Measurements from ENCODE around the gene CNTF. TPM values are rescaled to one million over a fixed set of nuclear protein-coding genes. Genes with fewer than 3 reads are reported as not detected.

Gene CNTF
- polyA plus RNA-seq, 4 donors: 0.49 to 1.9 (median 1.7) TPM

GRCh38 chr11:58600510-58600909, 22.0 kb upstream of the CNTF start:
- DNase-seq (ENCODE audit: low read depth in 4 of 4, low spot score in 2 of 4): no peak

- no peak for DNase-seq (ENCODE audit: low read depth in 4 of 4, low spot score in 2 of 4)
These were observed 15.3 kb upstream of the CNTF start for GRCh38 chr11:58606930-58607714.

- DNase-seq (ENCODE audit: low read depth in 4 of 4, low spot score in 2 of 4): no peak
These were observed 14.1 kb upstream of the CNTF start for GRCh38 chr11:58608331-58608730.

DNA sequence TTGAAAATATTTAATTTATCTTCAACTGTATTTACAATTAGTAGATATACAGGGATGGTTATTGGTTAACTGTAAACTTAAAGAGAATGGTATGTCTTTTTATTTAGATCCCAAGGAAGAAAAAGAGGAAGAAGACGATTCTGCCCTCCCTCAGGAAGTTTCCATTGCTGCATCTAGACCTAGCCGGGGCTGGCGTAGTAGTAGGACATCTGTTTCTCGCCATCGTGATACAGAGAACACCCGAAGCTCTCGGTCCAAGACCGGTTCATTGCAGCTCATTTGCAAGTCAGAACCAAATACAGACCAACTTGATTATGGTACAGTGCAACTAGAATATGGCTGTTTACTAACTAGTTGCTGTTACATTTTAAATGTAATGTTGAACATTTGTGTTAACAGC, 12.7 kb upstream of the CNTF start:
- DNase-seq (ENCODE audit: low read depth in 4 of 4, low spot score in 2 of 4): no peak

DNA sequence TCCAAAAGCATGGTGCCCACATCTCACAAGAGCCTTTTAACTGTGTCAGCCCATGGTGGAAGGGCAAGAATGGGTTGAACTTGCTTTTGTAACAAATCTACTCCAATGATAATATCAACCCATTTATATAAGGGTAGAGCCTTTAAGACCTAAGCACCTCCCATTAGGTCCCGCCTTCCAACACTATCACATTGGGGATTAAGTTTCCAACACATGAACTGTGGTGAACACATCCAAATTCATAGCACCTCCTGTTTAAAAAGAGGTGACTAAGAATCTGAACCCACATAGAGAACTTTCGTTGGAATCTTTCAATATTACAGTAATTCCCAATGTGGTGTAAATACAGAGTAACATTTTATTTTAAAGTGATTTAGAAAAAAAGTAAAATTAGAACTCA, 9.2 kb upstream of the CNTF start:
- DNase-seq (ENCODE audit: low read depth in 4 of 4, low spot score in 2 of 4): no peak

DNA sequence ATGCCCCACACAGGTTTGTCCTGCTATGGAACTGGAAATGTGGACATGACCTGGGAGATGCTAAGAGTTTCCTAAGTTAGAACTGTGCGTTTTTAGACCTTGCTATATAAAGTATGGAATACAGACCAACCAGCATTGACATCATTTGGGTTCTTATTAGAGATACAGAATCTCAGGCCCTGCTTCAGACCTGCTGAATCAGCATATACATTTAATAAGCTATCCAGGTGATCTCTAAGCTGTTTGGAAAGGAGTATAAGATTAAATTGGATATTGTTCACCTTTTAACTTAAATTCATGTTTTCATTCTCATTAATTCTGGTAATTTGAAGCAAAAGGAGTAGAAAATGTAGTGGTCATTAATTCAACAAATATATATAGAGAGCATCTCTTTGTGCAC, 6.9 kb upstream of the CNTF start:
- DNase-seq (ENCODE audit: low read depth in 4 of 4, low spot score in 2 of 4): no peak

GRCh38 chr11:58616594-58616993, 5.9 kb upstream of the CNTF start:
- no peak for DNase-seq (ENCODE audit: low read depth in 4 of 4, low spot score in 2 of 4)

- DNase-seq (ENCODE audit: low read depth in 4 of 4, low spot score in 2 of 4): no peak
These were observed 4.4 kb upstream of the CNTF start for GRCh38 chr11:58617976-58618557.

- DNase-seq (ENCODE audit: low read depth in 4 of 4, low spot score in 2 of 4): no peak
These were observed 741 bp upstream of the CNTF start for GRCh38 chr11:58621586-58622262.

DNA sequence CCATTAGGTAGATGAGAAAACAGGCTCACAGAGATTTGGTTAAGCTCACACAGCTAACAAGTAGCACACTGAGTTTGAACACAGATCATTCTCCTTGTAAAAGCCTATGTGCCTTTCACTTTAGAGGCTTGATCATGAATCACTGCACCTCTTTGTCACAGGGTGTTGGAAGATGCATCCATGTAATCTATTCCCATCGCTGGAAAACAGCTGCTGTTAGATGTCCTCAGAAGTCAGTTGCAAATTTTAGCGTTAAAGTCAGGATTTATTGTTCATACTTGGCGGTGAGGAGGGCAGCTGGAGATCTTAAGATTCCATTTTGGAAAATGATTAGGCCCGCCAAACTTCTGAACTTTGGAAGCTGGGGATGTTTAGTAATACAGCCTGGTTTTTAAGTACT, 2.6 kb downstream of the CNTF start:
- DNase-seq (ENCODE audit: low read depth in 4 of 4, low spot score in 2 of 4): no peak

GRCh38 chr11:58625826-58626460, 3.5 kb downstream of the CNTF start:
- DNase-seq (ENCODE audit: low read depth in 4 of 4, low spot score in 2 of 4): peak in 2 of 4 donors; percentile 13 to 27

GRCh38 chr11:58626934-58627483, 4.5 kb downstream of the CNTF start:
- DNase-seq (ENCODE audit: low read depth in 4 of 4, low spot score in 2 of 4): no peak

- DNase-seq (ENCODE audit: low read depth in 4 of 4, low spot score in 2 of 4): no peak
These were observed 6.0 kb downstream of the CNTF start for GRCh38 chr11:58628446-58628845.

GRCh38 chr11:58629857-58630256, 7.4 kb downstream of the CNTF start:
- no peak for DNase-seq (ENCODE audit: low read depth in 4 of 4, low spot score in 2 of 4)

GRCh38 chr11:58631378-58631777, 8.9 kb downstream of the CNTF start:
- no peak for DNase-seq (ENCODE audit: low read depth in 4 of 4, low spot score in 2 of 4)

GRCh38 chr11:58632510-58632909, 10.0 kb downstream of the CNTF start:
- no peak for DNase-seq (ENCODE audit: low read depth in 4 of 4, low spot score in 2 of 4)

DNA sequence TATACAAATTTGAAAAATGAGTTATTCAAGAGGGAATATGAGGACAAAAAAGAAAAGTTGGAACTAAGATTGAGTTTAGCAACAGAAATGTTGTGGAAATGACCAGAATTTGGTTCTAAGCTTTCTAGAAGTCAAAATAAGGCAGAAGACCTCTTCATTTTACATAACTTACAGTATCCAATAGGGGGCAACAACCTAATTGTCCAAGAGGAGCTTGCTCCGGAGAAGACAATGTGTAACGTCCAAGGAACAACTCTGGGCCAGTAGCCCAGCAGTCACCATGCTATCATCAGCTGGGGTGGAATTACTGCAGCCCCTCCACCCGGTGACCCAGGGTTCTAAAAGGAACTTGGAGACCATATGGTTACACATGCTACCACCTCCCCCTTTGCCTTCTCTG, 14.1 kb downstream of the CNTF start:
- DNase-seq (ENCODE audit: low read depth in 4 of 4, low spot score in 2 of 4): no peak

- DNase-seq (ENCODE audit: low read depth in 4 of 4, low spot score in 2 of 4): no peak
These were observed 14.9 kb downstream of the CNTF start for GRCh38 chr11:58637371-58637770.

DNA sequence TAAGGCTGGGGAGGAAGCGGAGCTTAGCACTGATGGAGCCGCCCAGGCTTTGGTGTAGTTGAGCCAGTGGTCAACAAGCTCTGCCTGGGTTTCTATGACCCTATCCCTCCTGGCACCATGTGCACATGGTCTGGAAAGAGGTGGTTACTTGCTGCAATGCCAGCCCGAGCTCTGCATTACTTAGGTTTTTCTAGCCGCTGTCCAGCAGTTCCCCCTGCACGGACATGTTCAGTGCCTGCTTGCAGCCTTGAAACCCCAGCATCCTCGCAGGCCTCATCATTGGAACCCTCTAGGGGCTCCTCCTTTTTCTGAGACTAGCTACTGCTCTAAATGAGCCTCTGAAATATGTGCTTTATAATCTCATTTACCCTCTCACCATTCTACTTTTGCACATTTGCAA, 16.6 kb downstream of the CNTF start:
- no peak for DNase-seq (ENCODE audit: low read depth in 4 of 4, low spot score in 2 of 4)

- no peak for DNase-seq (ENCODE audit: low read depth in 4 of 4, low spot score in 2 of 4)
These were observed 17.2 kb downstream of the CNTF start for GRCh38 chr11:58639669-58640068.

DNA sequence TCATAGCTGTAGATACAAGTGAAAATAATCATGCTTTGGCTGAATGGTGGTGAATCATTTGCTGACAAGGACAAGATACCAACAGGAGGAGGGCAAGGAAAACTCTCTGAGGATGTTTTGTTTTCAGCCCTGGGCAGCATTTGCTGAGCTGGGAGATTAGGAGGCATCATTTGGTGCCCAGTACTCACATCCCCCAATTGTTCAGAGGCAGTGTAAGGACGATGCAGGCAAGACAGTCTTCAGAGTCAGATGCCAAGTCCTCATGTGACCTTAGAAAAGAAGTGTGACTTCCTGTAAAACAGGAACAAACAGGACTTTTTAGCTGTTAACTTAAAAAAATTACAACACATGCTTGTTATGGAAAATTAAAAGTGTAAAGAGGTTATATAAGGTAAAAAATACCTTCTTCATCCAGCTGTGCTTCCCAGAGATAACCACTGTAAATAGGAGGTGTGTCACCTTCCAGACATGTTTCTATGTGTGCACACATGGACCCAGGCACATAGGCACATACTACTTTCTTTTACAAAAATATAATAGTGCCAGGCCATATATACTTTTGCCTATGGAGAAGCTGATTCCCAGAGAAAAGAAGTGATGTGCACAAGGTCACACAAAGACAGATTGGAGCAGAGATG, 18.0 kb downstream of the CNTF start:
- DNase-seq (ENCODE audit: low read depth in 4 of 4, low spot score in 2 of 4): no peak
